Common myeloid progenitor, CD34-positive (primary cell): Measurements from ENCODE around the gene ZSCAN23.
A peak's percentile ranks its signal among the peaks of the same experiment; 100 is the strongest.

ENCODE experiments used
- CTCF ChIA-PET: fragments of 350-600 bp; sonication (Branson Sonifier 250); formaldehyde crosslinking; loops from one replicate; lab custom pipeline; 2021; ENCODE audit warnings: antibody characterized with exemption; lab: Charles Lee
- POLR2A ChIA-PET: fragments of 350-600 bp; sonication (Branson Sonifier 250); formaldehyde crosslinking; loops from one replicate; lab custom pipeline; 2021; ENCODE audit warnings: antibody characterized with exemption; lab: Charles Lee
- DNase-seq, 3 donors: peaks; one replicate each; pipeline versions ENCODE4 v3.0.0 to v3.0.0-alpha.2; 2013
- H3K27ac ChIP-seq, 2 experiments: 1 replicate in 1 of 2; 2 replicates in 1 of 2; pipeline ENCODE4 v1.7.0; 2013; ENCODE audit warnings: inconsistent platforms in 2 of 2, low read length in 2 of 2, mild to moderate bottlenecking in 2 of 2, low read depth in 1 of 2, moderate library complexity in 1 of 2; ENCODE audit not compliant: severe bottlenecking in 2 of 2, insufficient read depth in 1 of 2, poor library complexity in 1 of 2
- H3K27me3 ChIP-seq, 5 experiments: replicated peaks in 2 of 5; 1 replicate in 3 of 5; 2 replicates in 2 of 5; pipeline versions ENCODE4 v1.6.1 to v1.7.0; 2013; ENCODE audit warnings: low read length in 4 of 5, mild to moderate bottlenecking in 2 of 5, moderate library complexity in 2 of 5, inconsistent platforms in 1 of 5; ENCODE audit not compliant: insufficient read depth in 5 of 5, control insufficient read depth in 4 of 5
- H3K36me3 ChIP-seq, 4 experiments: 1 replicate in 2 of 4; 2 replicates in 2 of 4; pipeline versions ENCODE4 v1.6.1 to v1.7.0; 2013; ENCODE audit warnings: low read length in 3 of 4, control low read depth in 1 of 4, mild to moderate bottlenecking in 1 of 4; ENCODE audit not compliant: control insufficient read depth in 4 of 4, insufficient read depth in 4 of 4
- H3K4me1 ChIP-seq, 4 experiments: 1 replicate in 3 of 4; 2 replicates in 1 of 4; pipeline versions ENCODE4 v1.6.1 to v1.7.1; 2013; ENCODE audit warnings: low read length in 3 of 4, mild to moderate bottlenecking in 3 of 4, control low read depth in 1 of 4, inconsistent platforms in 1 of 4, moderate library complexity in 1 of 4; ENCODE audit not compliant: control insufficient read depth in 4 of 4, insufficient read depth in 4 of 4; ENCODE audit errors: control extremely low read depth in 1 of 4
- H3K4me3 ChIP-seq, 7 experiments: 1 replicate in 4 of 7; 2 replicates in 3 of 7; pipeline versions ENCODE4 v1.5.1 to v1.7.0; 2013; ENCODE audit warnings: mild to moderate bottlenecking in 7 of 7, low read length in 6 of 7, moderate library complexity in 6 of 7, inconsistent platforms in 2 of 7, low read depth in 2 of 7, control low read depth in 1 of 7; ENCODE audit not compliant: insufficient read depth in 4 of 7, control insufficient read depth in 1 of 7; ENCODE audit errors: extremely low read depth in 1 of 7
- H3K9me3 ChIP-seq, 5 experiments: 1 replicate in 4 of 5; 2 replicates in 1 of 5; pipeline versions ENCODE4 v1.6.1 to v1.7.1; 2013; ENCODE audit warnings: low read length in 4 of 5, mild to moderate bottlenecking in 2 of 5, inconsistent platforms in 1 of 5, low read depth in 1 of 5, moderate library complexity in 1 of 5; ENCODE audit not compliant: control insufficient read depth in 4 of 5, insufficient read depth in 2 of 5; ENCODE audit errors: control extremely low read depth in 1 of 5
- WGBS: methylation state at CpG from one replicate; pipeline ENCODE4 v1.1.5; 2013; ENCODE audit not compliant: insufficient coverage; 5-methylcytosine and 5-hydroxymethylcytosine counted together

Gene ZSCAN23

GRCh38 chr6:28442586-28442985, 705 bp downstream of the ZSCAN23 start:
- peaks cover 0 to 15% (median 8%) of the 10 kb centered on the region in 4 experiments for H3K4me1 ChIP-seq
- peak in 1 of 3 donors; percentile 21 for DNase-seq
- peaks cover 10 to 29% (median 12%) of the 10 kb centered on the region in 5 experiments for H3K27me3 ChIP-seq
- ChIA-PET CTCF (interaction anchor here (1.5 kb wide), 1 partner anchor 61 kb away, joined by 3 read pairs; no protein-coding TSS in a partner anchor), POLR2A (no interaction called here)
- no peak overlapping the region for H3K27ac ChIP-seq
- no peaks in the 10 kb centered on the region for H3K36me3 ChIP-seq
- peak overlapping the region in 6 of 7 experiments; percentile 67 to 92 (median 76) for H3K4me3 ChIP-seq
- H3K9me3 ChIP-seq = peaks cover 0 to 16% (median 2%) of the 10 kb centered on the region in 5 experiments
- WGBS = 14% methylated on average over 1 of the region's 7 CpGs

- Histone ChIP-seq H3K9me3 (no peaks in the 10 kb centered on the region), H3K4me1 (no peaks in the 10 kb centered on the region), H3K27ac (no peak overlapping the region), H3K27me3 (no peaks in the 10 kb centered on the region), H3K36me3 (peaks cover 0 to 2% (median 0%) of the 10 kb centered on the region in 4 experiments), H3K4me3 (no peak overlapping the region)
- WGBS = 93% methylated on average over 3 of the region's 3 CpGs
- POLR2A ChIA-PET = no interaction called here
- DNase-seq = no peak
- CTCF ChIA-PET = no interaction called here
These were observed 6.9 kb downstream of the ZSCAN23 start for GRCh38 chr6:28436404-28436803.

- H3K4me1 ChIP-seq = no peaks in the 10 kb centered on the region
- no peak overlapping the region for H3K4me3 ChIP-seq
- POLR2A ChIA-PET = no interaction called here
- CTCF ChIA-PET = interaction anchor here (1.2 kb wide), 1 partner anchor 10 kb away, joined by 3 read pairs; no protein-coding TSS in a partner anchor
- H3K27ac ChIP-seq = no peak overlapping the region
- DNase-seq = peak in 2 of 3 donors; percentile 24 to 41
- H3K36me3 ChIP-seq = peaks cover 0 to 2% (median 0%) of the 10 kb centered on the region in 4 experiments
- H3K9me3 ChIP-seq = no peaks in the 10 kb centered on the region
- H3K27me3 ChIP-seq = no peaks in the 10 kb centered on the region
These were observed 10.2 kb downstream of the ZSCAN23 start for GRCh38 chr6:28433119-28433518.

GRCh38 chr6:28429781-28430180, 13.5 kb downstream of the ZSCAN23 start:
- 95% methylated on average over 10 of the region's 16 CpGs for WGBS
- Histone ChIP-seq H3K36me3 (peaks cover 0 to 14% (median under 1%) of the 10 kb centered on the region in 4 experiments), H3K4me1 (no peaks in the 10 kb centered on the region), H3K4me3 (no peak overlapping the region), H3K27ac (no peak overlapping the region), H3K9me3 (peaks cover 0 to 12% (median 0%) of the 10 kb centered on the region in 5 experiments), H3K27me3 (no peaks in the 10 kb centered on the region)
- no peak for DNase-seq
- ChIA-PET CTCF (no interaction called here), POLR2A (no interaction called here)

- Histone ChIP-seq H3K4me3 (no peak overlapping the region), H3K9me3 (peaks cover 0 to 13% (median 0%) of the 10 kb centered on the region in 5 experiments), H3K36me3 (peaks cover 0 to 18% (median 2%) of the 10 kb centered on the region in 4 experiments), H3K27me3 (no peaks in the 10 kb centered on the region), H3K4me1 (no peaks in the 10 kb centered on the region), H3K27ac (no peak overlapping the region)
- whole genome bisulfite sequencing = no CpG with 5 or more reads among the region's 4 CpGs
- ChIA-PET POLR2A (no interaction called here), CTCF (no interaction called here)
- no peak for DNase-seq
These were observed 17.2 kb downstream of the ZSCAN23 start for GRCh38 chr6:28425944-28426541.

GRCh38 chr6:28424163-28424562, 19.1 kb downstream of the ZSCAN23 start:
- H3K27ac ChIP-seq = no peak overlapping the region
- CTCF ChIA-PET = interaction anchor here (1.3 kb wide), 1 partner anchor 8 kb away, joined by 3 read pairs; no protein-coding TSS in a partner anchor
- H3K27me3 ChIP-seq = no peaks in the 10 kb centered on the region
- no peaks in the 10 kb centered on the region for H3K4me1 ChIP-seq
- peaks cover 0 to 18% (median 2%) of the 10 kb centered on the region in 4 experiments for H3K36me3 ChIP-seq
- no peak overlapping the region for H3K4me3 ChIP-seq
- peaks cover 0 to 13% (median 0%) of the 10 kb centered on the region in 5 experiments for H3K9me3 ChIP-seq
- POLR2A ChIA-PET = no interaction called here
- no peak for DNase-seq

- ChIA-PET POLR2A (no interaction called here), CTCF (interaction anchor here (0.6 to 1.3 kb wide), 2 partner anchors 9 to 31 kb away, joined by 3 read pairs; no protein-coding TSS in a partner anchor)
- H3K4me3 ChIP-seq = no peak overlapping the region
- no peaks in the 10 kb centered on the region for H3K27me3 ChIP-seq
- 100% methylated on average over 1 of the region's 1 CpG for WGBS
- DNase-seq = no peak
- peaks cover 0 to 13% (median 0%) of the 10 kb centered on the region in 5 experiments for H3K9me3 ChIP-seq
- H3K4me1 ChIP-seq = no peaks in the 10 kb centered on the region
- peaks cover 0 to 18% (median 2%) of the 10 kb centered on the region in 4 experiments for H3K36me3 ChIP-seq
- no peak overlapping the region for H3K27ac ChIP-seq
These were observed 19.7 kb downstream of the ZSCAN23 start for GRCh38 chr6:28423546-28423945.
